ENCODE results near the gene LDB2. TPM values are rescaled to one million over a fixed set of nuclear protein-coding genes. Genes with fewer than 3 reads are reported as not detected.
A peak's percentile ranks its signal among the peaks of the same experiment; 100 is the strongest.

The LDB2 gene
- total RNA-seq, 1 donor from 2014 or later = 137 TPM

- Histone ChIP-seq H3K9me3 (no peaks in the 10 kb centered on the region), H3K4me1 (peaks cover 0 to 16% of the 10 kb centered on the region in 2 donors), H3K36me3 (no peaks in the 10 kb centered on the region), H3K4me3 (no peak overlapping the region), H3K27ac (peak overlapping the region in 1 of 2 donors; percentile 68), H3K27me3 (no peaks in the 10 kb centered on the region)
- intact Hi-C loops (cut with DNase I) = no loop called here
- TF ChIP-seq CTCF (IDR thresholded peaks at IDR 0.05) = no peak
- no peak for DNase-seq (ENCODE audit: low spot score in 2 of 2)
These were observed 212.2 kb downstream of the LDB2 start for GRCh38 chr4:16686195-16686594.

GRCh38 chr4:16685536-16685935 lies 212.9 kb downstream of the LDB2 start:
- no peak overlapping the region for H3K4me3 ChIP-seq
- H3K4me1 ChIP-seq = peaks cover 0 to 16% of the 10 kb centered on the region in 2 donors
- H3K27ac ChIP-seq = peak overlapping the region in 1 of 2 donors; percentile 68
- H3K27me3 ChIP-seq = no peaks in the 10 kb centered on the region
- H3K36me3 ChIP-seq = no peaks in the 10 kb centered on the region
- DNase-seq (ENCODE audit: low spot score in 2 of 2) = no peak
- intact Hi-C loops (cut with DNase I) = no loop called here
- H3K9me3 ChIP-seq = no peaks in the 10 kb centered on the region
- no peak for TF ChIP-seq CTCF (IDR thresholded peaks at IDR 0.05)

GRCh38 chr4:16684935-16685334 lies 213.5 kb downstream of the LDB2 start:
- intact Hi-C loops (cut with DNase I) = no loop called here
- Histone ChIP-seq H3K4me3 (no peak overlapping the region), H3K27ac (peak overlapping the region in 1 of 2 donors; percentile 68)

GRCh38 chr4:16684097-16684496 lies 214.3 kb downstream of the LDB2 start:
- Histone ChIP-seq H3K4me3 (no peak overlapping the region), H3K36me3 (no peaks in the 10 kb centered on the region), H3K27ac (peak overlapping the region; percentile 26 to 68), H3K27me3 (no peaks in the 10 kb centered on the region), H3K9me3 (no peaks in the 10 kb centered on the region), H3K4me1 (peaks cover 0 to 16% of the 10 kb centered on the region in 2 donors)
- intact Hi-C loops (cut with DNase I) = no loop called here
- TF ChIP-seq CTCF (IDR thresholded peaks at IDR 0.05) = no peak
- no peak for DNase-seq (ENCODE audit: low spot score in 2 of 2)

More at GRCh38 chr4:16684935-16685334, 213.5 kb downstream of the LDB2 start:
- no peak for DNase-seq (ENCODE audit: low spot score in 2 of 2)
- TF ChIP-seq CTCF (IDR thresholded peaks at IDR 0.05) = no peak
- no peaks in the 10 kb centered on the region for H3K27me3 ChIP-seq
- no peaks in the 10 kb centered on the region for H3K36me3 ChIP-seq
- no peaks in the 10 kb centered on the region for H3K9me3 ChIP-seq
- H3K4me1 ChIP-seq = peaks cover 0 to 16% of the 10 kb centered on the region in 2 donors

GRCh38 chr4:16682975-16683374 lies 215.5 kb downstream of the LDB2 start:
- no peak for DNase-seq (ENCODE audit: low spot score in 2 of 2)
- intact Hi-C loops (cut with DNase I) = no loop called here
- Histone ChIP-seq H3K4me1 (peaks cover 0 to 16% of the 10 kb centered on the region in 2 donors), H3K9me3 (no peaks in the 10 kb centered on the region), H3K4me3 (no peak overlapping the region), H3K36me3 (no peaks in the 10 kb centered on the region), H3K27ac (peak overlapping the region in 1 of 2 donors; percentile 68), H3K27me3 (no peaks in the 10 kb centered on the region)
- no peak for TF ChIP-seq CTCF (IDR thresholded peaks at IDR 0.05)
